ENCODE data around the gene IPPK.

- no peak for TF ChIP-seq EZH2 (IDR thresholded peaks at IDR 0.05; ENCODE audit: low read length, unreplicated experiment)
- TF ChIP-seq, protein P1, sequence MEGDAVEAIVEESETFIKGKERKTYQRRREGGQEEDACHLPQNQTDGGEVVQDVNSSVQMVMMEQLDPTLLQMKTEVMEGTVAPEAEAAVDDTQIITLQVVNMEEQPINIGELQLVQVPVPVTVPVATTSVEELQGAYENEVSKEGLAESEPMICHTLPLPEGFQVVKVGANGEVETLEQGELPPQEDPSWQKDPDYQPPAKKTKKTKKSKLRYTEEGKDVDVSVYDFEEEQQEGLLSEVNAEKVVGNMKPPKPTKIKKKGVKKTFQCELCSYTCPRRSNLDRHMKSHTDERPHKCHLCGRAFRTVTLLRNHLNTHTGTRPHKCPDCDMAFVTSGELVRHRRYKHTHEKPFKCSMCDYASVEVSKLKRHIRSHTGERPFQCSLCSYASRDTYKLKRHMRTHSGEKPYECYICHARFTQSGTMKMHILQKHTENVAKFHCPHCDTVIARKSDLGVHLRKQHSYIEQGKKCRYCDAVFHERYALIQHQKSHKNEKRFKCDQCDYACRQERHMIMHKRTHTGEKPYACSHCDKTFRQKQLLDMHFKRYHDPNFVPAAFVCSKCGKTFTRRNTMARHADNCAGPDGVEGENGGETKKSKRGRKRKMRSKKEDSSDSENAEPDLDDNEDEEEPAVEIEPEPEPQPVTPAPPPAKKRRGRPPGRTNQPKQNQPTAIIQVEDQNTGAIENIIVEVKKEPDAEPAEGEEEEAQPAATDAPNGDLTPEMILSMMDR (conservative IDR thresholded peaks at IDR 0.05; ENCODE audit: low read depth, low read length), result no peak
- TF ChIP-seq EZH2phosphoT487 (IDR thresholded peaks at IDR 0.05; ENCODE audit: borderline replicate concordance, low read length), result no peak
Observed at GRCh38 chr9:92666912-92667532, 2.9 kb downstream of the IPPK start.
